IPS-20b (cell line): ENCODE measurements around the gene TMEM185B.

Experiments used
- H3K27ac ChIP-seq: one replicate; pipeline ENCODE4 v1.5.1; 2013; ENCODE audit warnings: low read length
- H3K27me3 ChIP-seq: 2 replicates; pipeline ENCODE4 v1.6.1; 2013; ENCODE audit warnings: mild to moderate bottlenecking, low read length, inconsistent platforms; ENCODE audit not compliant: insufficient read depth
- H3K36me3 ChIP-seq: 2 replicates; pipeline ENCODE4 v1.6.1; 2013; ENCODE audit warnings: low read depth, mild to moderate bottlenecking, inconsistent platforms, low read length, moderate library complexity; ENCODE audit not compliant: insufficient read depth
- H3K4me1 ChIP-seq: 2 replicates; pipeline ENCODE4 v1.6.1; 2013; ENCODE audit warnings: mild to moderate bottlenecking, control low read depth, inconsistent platforms, low read length, moderate library complexity; ENCODE audit not compliant: insufficient read depth
- H3K4me3 ChIP-seq: 2 replicates; pipeline ENCODE4 v1.5.1; 2013; ENCODE audit warnings: mild to moderate bottlenecking, low read length, inconsistent platforms
- H3K9ac ChIP-seq: 2 replicates; pipeline ENCODE4 v1.6.1; 2013; ENCODE audit warnings: low read depth, mild to moderate bottlenecking, inconsistent platforms, low read length, moderate library complexity
- H3K9me3 ChIP-seq: 2 replicates; pipeline ENCODE4 v1.6.1; 2013; ENCODE audit warnings: mild to moderate bottlenecking, low read depth, low read length, inconsistent platforms; ENCODE audit not compliant: insufficient read depth

Gene TMEM185B

DNA sequence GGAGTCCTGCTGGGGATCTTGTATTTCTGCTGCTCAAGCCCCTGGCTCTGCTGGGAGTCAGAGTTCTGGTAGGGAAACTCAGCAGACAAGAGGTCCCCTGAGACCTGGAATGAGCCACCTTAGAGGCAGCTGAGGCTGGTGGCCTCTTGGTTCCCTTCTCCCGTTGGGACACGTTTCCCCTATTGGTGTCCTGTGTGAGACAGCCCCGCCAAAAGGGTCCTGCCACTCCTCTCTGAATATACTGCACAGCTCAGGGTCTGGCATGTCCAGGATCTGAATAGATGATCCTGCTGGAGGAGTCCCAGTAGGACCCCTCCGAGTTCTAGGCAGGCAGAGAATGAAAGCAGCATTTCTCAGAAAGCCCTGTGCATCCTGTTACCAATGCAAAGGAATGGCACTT, 27.4 kb upstream of the TMEM185B start:
- Histone ChIP-seq H3K4me1 (peaks cover 18% of the 10 kb centered on the region), H3K4me3 (no peak overlapping the region), H3K27me3 (peaks cover 61% of the 10 kb centered on the region), H3K9me3 (no peaks in the 10 kb centered on the region), H3K9ac (no peak overlapping the region), H3K36me3 (no peaks in the 10 kb centered on the region), H3K27ac (no peak overlapping the region)

DNA sequence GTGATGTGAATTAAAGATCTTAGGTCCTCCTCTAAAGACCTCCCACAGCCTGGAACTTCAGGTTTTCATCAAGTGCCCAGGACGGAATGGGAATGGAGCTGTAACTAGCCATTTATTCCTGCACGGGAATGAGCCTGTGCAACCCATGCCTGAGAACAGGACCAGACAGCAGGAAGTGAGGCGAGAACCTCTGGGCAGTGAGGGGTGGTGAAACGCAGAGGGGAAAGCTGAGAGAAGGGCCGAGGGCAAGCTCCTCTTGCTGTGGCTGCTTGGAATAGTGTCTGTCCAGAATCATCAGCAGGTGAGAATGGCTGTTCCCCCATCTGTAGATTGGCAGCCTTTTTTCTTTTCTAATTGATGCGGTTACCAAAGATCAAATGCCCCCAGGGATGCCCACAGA, 24.7 kb upstream of the TMEM185B start:
- H3K9ac ChIP-seq: no peak overlapping the region
- H3K27ac ChIP-seq: no peak overlapping the region
- peaks cover 36% of the 10 kb centered on the region for H3K27me3 ChIP-seq
- H3K4me3 ChIP-seq: no peak overlapping the region
- H3K4me1 ChIP-seq: peaks cover 17% of the 10 kb centered on the region
- no peaks in the 10 kb centered on the region for H3K36me3 ChIP-seq
- no peaks in the 10 kb centered on the region for H3K9me3 ChIP-seq

DNA sequence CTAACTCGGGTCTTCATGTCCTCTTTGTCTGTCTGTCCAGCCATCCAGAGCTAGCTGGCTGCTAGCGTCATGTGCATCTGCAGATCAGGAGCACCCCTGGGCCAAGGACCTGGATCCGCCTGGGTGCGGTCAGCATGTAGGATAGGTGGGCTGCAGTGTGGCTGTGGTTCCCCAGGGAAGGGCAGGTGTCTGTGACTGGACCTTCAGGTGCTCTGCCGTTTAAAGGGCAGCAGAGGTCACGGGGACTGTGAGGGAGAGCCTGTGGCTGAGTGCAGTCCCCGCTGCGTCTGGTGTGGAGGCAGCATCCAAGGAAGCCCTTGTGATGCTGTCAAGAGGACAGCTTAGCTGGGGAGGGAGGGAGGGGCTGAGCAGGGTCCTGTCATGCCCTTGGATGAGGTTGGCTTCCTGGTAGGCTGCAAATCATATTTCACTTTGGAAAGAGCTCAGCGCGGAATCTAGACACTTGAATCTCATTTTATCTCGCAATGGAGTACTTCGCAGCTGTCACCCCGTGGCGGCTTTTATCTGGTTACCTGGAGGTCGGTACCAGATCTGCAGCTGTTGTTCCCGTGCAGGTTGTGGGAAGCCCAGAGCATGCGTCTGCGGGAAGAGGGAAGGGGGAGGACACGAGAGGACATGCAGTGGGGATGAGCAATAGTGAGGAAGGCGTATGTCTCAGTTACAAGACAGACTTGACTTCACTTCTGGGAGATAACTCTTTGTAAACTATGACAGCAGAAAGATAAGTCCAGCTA, 23.5 kb upstream of the TMEM185B start:
- peaks cover 32% of the 10 kb centered on the region for H3K27me3 ChIP-seq
- no peak overlapping the region for H3K4me3 ChIP-seq
- peaks cover 17% of the 10 kb centered on the region for H3K4me1 ChIP-seq
- H3K9me3 ChIP-seq: no peaks in the 10 kb centered on the region
- no peak overlapping the region for H3K27ac ChIP-seq
- no peak overlapping the region for H3K9ac ChIP-seq
- no peaks in the 10 kb centered on the region for H3K36me3 ChIP-seq

DNA sequence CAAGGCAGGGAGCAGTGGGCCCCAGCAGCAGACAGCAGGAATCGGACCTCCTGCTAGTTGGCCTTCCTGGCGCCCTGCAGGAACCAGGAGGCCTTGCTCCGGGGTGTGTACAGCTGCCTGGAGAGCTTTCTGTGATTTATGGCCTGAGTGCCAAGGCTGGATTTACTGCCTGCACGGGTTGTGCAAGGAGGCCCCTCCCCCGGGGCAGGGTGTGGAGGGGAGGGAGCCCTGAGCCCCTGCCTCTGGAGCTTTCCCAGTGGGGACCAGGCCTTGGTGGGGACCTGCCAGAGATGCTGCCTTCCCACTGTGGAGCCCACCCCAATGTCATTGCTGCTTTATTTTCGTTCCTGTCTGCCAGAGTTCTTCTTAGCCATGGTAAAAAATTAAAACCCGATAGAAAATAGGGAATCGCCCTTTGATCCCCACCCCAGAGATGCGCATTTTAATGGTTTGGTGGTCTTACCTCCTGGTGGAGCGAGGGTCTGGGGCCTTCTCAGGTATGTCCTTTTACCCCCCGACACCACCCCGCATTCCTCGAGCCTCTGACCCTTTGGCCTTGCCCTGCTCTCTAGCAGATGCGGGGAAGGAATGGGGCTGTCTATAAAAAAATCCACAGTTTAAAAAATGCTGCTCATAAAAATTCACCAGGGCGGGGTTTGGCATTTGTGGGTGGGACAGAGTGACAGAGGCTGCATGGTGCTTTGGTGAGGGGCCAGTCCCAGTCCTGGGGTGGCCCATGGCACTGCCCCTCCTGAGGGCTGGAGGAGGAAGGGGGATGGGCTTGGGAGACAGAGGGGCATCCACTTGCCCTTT, 22.5 kb upstream of the TMEM185B start:
- H3K4me1 ChIP-seq: peaks cover 17% of the 10 kb centered on the region
- H3K9me3 ChIP-seq: no peaks in the 10 kb centered on the region
- H3K27me3 ChIP-seq: peaks cover 22% of the 10 kb centered on the region
- H3K9ac ChIP-seq: no peak overlapping the region
- no peak overlapping the region for H3K27ac ChIP-seq
- no peak overlapping the region for H3K4me3 ChIP-seq
- no peaks in the 10 kb centered on the region for H3K36me3 ChIP-seq

DNA sequence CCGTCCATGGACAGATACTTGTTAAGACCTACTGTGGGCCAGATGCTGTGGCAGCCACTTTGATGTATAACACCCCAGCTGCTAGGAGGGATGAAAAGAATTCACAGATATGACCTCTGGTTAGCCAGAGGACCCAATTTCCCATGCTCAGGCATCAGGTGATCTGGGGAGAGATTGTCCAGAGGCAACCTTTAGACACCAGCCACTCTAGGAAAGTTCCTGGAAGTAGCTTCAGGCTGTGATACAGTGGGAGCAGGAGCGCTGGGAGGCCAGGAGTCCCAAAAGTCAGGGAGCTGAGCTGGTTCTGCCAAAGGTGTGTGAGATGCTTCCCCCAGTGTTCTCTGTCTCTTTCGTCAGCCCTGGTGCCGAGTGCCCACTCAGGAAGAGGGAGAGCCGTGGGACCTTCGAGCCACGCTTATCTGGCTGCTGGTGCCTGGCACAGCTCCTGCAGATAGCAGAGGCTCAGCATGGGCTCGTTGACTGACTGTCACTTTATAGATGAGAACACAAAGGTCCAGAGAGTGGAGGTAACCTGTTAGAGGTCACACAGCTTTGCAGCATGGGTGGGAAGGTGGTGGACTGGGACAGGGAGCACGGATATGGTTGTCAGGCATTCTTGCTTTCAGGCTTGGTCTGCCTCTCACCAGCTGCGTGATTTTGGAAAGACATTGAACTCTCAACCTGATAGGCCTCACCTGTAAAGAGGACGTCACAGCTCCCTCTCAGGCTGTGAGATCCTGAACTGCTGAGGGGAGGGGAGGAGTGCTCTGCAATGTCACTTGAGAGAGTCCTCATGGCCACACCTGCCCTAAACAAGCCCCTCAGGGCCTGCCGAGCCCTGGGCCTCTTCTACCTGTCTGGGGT, 21.7 kb upstream of the TMEM185B start:
- Histone ChIP-seq H3K4me3 (no peak overlapping the region), H3K9me3 (no peaks in the 10 kb centered on the region), H3K9ac (no peak overlapping the region), H3K4me1 (peaks cover 17% of the 10 kb centered on the region), H3K27me3 (peaks cover 14% of the 10 kb centered on the region), H3K27ac (no peak overlapping the region), H3K36me3 (no peaks in the 10 kb centered on the region)

DNA sequence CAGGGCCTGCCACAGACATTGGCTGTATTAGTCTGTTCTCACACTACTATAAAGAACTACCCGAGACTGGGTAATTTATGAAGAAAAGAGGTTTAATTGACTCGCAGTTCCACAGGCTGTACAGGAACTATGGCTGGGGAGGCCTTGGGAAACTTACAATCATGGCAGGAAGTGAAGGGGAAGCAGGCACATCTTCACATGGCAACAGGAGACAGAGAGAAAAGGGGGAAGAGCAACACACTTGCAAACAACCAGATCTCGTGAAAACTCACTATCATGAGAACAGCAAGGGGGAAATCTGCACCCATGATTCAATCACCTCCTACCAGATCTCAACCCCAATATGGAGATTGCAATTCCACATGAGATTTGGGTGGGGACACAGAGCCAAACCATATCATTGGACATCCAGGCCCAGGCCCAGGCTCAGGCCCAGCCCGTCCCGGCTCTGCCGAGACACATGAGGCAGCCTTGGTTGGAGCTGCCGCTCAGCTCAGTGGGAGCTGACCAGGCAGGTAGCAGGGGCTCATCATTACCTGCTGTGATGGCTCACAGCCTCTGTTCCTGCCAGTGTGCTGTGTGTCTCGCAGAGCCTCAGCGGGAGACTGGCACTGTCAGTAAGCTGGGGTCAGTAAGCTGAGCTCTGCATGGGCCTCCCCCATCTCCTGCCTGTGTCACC, 20.8 kb upstream of the TMEM185B start:
- H3K4me3 ChIP-seq: no peak overlapping the region
- no peaks in the 10 kb centered on the region for H3K9me3 ChIP-seq
- H3K36me3 ChIP-seq: no peaks in the 10 kb centered on the region
- no peak overlapping the region for H3K9ac ChIP-seq
- no peak overlapping the region for H3K27ac ChIP-seq
- peaks cover 19% of the 10 kb centered on the region for H3K4me1 ChIP-seq
- peaks cover 12% of the 10 kb centered on the region for H3K27me3 ChIP-seq

DNA sequence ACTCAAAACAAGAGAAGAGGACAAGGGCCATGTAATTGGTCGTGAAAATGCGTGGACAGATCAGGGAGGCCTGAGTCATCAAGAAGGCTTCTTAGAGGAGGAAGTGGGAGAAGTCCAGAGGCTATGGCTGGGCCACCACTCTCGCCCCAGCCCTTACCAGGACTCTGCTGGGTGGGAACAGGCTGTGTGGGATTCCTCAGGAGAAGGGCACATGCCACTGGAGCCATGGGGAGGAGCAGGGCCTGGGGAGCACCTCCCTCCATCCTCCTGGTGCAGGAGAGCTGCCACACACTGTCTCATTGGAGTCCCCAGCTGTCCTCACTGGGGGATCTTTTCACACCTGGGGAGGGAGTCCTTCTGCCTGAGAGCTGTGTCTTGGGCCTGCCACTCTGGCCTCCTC, 20.0 kb upstream of the TMEM185B start:
- H3K27me3 ChIP-seq: peaks cover 12% of the 10 kb centered on the region
- no peak overlapping the region for H3K27ac ChIP-seq
- H3K36me3 ChIP-seq: no peaks in the 10 kb centered on the region

DNA sequence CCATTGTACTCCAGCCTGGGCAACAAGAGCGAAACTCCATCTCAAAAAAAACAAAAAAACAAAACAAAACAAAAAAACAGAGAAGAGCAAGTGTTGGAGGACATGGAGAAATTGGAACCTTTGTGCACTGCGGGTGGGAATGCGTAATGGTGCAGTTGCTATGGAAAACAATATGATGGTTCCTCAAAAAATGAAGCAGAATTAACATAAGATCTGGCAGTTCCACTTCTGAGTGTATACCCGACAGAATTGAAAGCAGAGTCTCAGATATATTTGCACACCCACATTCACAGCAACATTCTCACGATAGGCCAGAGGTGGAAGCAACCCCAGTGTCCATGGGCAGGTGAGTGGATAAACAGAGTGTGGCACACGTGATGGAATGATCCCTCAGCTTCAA, 18.5 kb upstream of the TMEM185B start:
- no peak overlapping the region for H3K27ac ChIP-seq
- no peak overlapping the region for H3K9ac ChIP-seq
- H3K36me3 ChIP-seq: no peaks in the 10 kb centered on the region
- peaks cover 7% of the 10 kb centered on the region; the same call in 1 of the 2 replicates for H3K27me3 ChIP-seq
- H3K9me3 ChIP-seq: no peaks in the 10 kb centered on the region
- H3K4me1 ChIP-seq: peaks cover 22% of the 10 kb centered on the region
- no peak overlapping the region for H3K4me3 ChIP-seq

More for the DNA sequence above, 20.0 kb upstream of the TMEM185B start:
- no peak overlapping the region for H3K9ac ChIP-seq
- no peaks in the 10 kb centered on the region for H3K9me3 ChIP-seq
- H3K4me1 ChIP-seq: peaks cover 22% of the 10 kb centered on the region
- H3K4me3 ChIP-seq: no peak overlapping the region

DNA sequence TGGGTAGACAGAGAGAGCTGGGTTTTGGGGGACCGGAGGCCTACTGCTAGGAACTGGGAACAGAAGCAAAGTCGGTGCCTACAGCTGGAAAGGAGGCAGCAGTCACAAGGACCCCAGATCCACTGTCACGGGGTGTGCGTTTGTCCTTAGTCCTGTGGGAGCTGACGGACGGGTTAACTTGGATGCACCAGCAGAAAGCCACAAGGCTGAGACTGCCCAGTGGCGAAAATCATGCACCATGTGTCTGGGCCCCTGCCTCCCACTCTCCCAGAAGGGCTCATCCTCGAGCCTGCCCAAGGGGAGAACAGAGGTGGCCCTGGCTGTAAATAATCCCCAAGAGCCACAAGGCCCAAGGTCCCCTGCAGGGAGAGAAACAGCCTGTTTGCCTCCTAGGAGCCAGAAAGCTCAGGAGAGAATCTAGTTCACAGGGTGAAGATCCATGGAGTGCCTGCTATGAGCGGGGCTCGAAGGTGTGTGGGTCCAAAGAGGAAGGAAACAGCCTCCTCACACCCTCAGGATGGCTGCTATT, 17.8 kb upstream of the TMEM185B start:
- H3K27ac ChIP-seq: no peak overlapping the region
- H3K36me3 ChIP-seq: no peaks in the 10 kb centered on the region
- no peaks in the 10 kb centered on the region for H3K9me3 ChIP-seq
- peaks cover 15% of the 10 kb centered on the region for H3K4me1 ChIP-seq
- H3K4me3 ChIP-seq: no peak overlapping the region
- peaks cover 7% of the 10 kb centered on the region; the same call in 1 of the 2 replicates for H3K27me3 ChIP-seq
- no peak overlapping the region for H3K9ac ChIP-seq

DNA sequence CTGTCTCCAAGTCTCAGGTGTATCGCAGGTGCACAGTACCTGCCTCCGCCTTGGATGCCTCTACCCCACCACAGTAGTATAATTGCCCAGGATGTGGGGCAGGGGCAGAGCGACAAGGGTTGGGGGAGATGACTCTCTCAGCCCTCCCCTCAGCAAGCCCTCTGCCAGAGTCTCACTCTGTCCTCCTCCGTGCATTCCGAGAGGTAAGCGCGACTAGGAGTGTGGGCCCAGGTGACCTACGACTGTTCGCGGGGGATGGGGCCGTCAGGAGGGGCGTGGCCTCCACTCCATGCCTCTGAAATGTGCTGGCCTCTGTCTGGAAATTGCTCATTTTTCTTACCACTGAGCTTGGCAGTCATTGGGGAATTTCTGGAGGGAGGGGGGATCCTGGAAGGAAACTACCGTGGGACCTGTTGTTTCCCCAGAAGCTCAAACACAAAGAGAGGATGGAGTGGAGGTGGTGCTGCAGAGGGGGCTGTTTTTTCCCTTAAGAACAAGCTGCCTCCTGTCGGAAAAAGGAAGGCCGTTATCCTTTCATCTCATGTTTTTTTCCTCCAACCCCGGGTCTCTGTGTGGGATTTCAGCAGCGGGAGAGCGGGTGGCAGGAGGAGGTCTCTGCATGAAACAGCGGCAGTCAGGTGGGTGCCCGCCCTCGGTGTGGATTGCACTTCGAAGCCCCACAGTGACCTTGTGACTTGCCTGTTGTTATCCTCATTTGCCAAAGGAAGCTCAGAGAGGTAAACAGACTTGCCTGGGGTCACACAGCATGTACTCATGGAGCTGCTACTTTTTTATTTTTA, 16.5 kb upstream of the TMEM185B start:
- H3K9me3 ChIP-seq: no peaks in the 10 kb centered on the region
- no peak overlapping the region for H3K4me3 ChIP-seq
- H3K4me1 ChIP-seq: peaks cover 5% of the 10 kb centered on the region; the same call in 1 of the 2 replicates
- no peak overlapping the region for H3K9ac ChIP-seq
- H3K27ac ChIP-seq: no peak overlapping the region
- H3K36me3 ChIP-seq: no peaks in the 10 kb centered on the region
- peaks cover 7% of the 10 kb centered on the region; the same call in 1 of the 2 replicates for H3K27me3 ChIP-seq
